ENCODE measurements around the gene SCAP.

DNA sequence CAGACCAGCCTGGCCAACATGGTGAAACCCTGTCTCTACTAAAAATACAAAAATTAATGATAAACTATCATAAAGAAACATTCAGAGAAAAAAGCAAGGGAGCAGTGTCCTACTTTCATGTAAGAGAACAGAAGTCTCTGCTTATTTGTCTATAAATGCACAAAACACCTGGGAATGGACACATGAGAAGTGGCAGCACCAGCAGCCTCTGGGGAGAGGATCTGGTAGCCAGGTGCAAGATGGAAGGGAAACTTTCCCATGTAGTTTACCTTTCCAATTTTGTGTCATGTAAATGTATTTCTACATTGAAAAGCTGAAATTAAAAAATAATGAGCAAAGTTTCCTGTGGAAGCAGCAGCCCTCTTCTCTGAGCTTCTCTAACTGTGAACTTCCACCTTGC, 18.8 kb downstream of the SCAP start:
- TF ChIP-seq, protein P1, sequence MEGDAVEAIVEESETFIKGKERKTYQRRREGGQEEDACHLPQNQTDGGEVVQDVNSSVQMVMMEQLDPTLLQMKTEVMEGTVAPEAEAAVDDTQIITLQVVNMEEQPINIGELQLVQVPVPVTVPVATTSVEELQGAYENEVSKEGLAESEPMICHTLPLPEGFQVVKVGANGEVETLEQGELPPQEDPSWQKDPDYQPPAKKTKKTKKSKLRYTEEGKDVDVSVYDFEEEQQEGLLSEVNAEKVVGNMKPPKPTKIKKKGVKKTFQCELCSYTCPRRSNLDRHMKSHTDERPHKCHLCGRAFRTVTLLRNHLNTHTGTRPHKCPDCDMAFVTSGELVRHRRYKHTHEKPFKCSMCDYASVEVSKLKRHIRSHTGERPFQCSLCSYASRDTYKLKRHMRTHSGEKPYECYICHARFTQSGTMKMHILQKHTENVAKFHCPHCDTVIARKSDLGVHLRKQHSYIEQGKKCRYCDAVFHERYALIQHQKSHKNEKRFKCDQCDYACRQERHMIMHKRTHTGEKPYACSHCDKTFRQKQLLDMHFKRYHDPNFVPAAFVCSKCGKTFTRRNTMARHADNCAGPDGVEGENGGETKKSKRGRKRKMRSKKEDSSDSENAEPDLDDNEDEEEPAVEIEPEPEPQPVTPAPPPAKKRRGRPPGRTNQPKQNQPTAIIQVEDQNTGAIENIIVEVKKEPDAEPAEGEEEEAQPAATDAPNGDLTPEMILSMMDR (conservative IDR thresholded peaks at IDR 0.05 in 1 of 2, IDR thresholded peaks at IDR 0.05 in 1 of 2; ENCODE audit: low read depth in 1 of 2, low read length in 2 of 2) = no peak
- no peak for TF ChIP-seq EZH2 (IDR thresholded peaks at IDR 0.05; ENCODE audit: low read length, missing control alignments)
